Breast epithelium (tissue), 4 donors: ENCODE results near the gene ITGB1BP1. TPM values are rescaled to one million over a fixed set of nuclear protein-coding genes. Genes with fewer than 3 reads are reported as not detected.

Experiments used
- DNase-seq, 2 donors: peaks; one replicate each; pipeline ENCODE4 v3.0.0-alpha.2; 2019; ENCODE audit warnings: low spot score in 2 of 2
- H3K27ac ChIP-seq, 2 donors: fragments of 200-600 bp; sonication (generic) in 1 of 2; one replicate each; pipeline ENCODE4 v1.5.1; 2016 to 2019; ENCODE audit warnings: mild to moderate bottlenecking in 1 of 2
- H3K27me3 ChIP-seq, 2 donors: fragments of 200-600 bp; sonication (generic) in 1 of 2; one replicate each; pipeline versions ENCODE4 v1.5.1 to v1.6.0; 2017 to 2019; ENCODE audit warnings: control low read depth in 1 of 2, mild to moderate bottlenecking in 1 of 2
- H3K36me3 ChIP-seq: fragments of 200-600 bp; one replicate; pipeline ENCODE4 v1.5.1; 2019
- H3K4me1 ChIP-seq, 2 donors: fragments of 200-600 bp; sonication (generic); one replicate each; pipeline ENCODE4 v1.5.1; 2016 to 2019; ENCODE audit warnings: control low read depth in 1 of 2
- H3K4me3 ChIP-seq, 3 donors: fragments of 200-600 bp; sonication (generic); 1 replicate in 2 of 3; 2 replicates in 1 of 3; pipeline ENCODE4 v1.5.1; 2016 to 2019; ENCODE audit warnings: mild to moderate bottlenecking in 3 of 3, moderate library complexity in 2 of 3
- H3K9me3 ChIP-seq, 2 donors: fragments of 200-600 bp; sonication (generic) in 1 of 2; one replicate each; pipeline ENCODE4 v1.5.1; 2016 to 2019; ENCODE audit warnings: control low read depth in 1 of 2
- POLR2A ChIP-seq: fragments of 450-650 bp; IDR thresholded peaks from one replicate; pipeline ENCODE4 v1.6.1; 2016; ENCODE audit warnings: antibody characterized with exemption, mild to moderate bottlenecking, moderate library complexity
- POLR2AphosphoS5 ChIP-seq, 3 donors: sonication (generic); formaldehyde crosslinking; IDR thresholded peaks; one replicate each; pipeline ENCODE4 v1.6.1; 2017; ENCODE audit warnings: antibody characterized with exemption in 3 of 3
- intact Hi-C: fragments of 100-400 bp; cut with DNase I; formaldehyde crosslinking; loops from one replicate; pipeline ENCODE4 v1.15.1; 2023; ENCODE audit warnings: low total_unique reads
- total RNA-seq, 3 donors: library from RNA; depleted of rRNA; stranded (reverse); fragments of >200 nt; gene quantifications; one replicate each; pipeline ENCODE4 v1.1.0, GENCODE V29; 2016
- TF ChIP-seq, protein P1 (sequence below), 3 donors: fragments of 450-650 bp; IDR thresholded peaks; one replicate each; pipeline ENCODE4 v1.5.1; 2016 to 2017; ENCODE audit warnings: antibody characterized with exemption in 3 of 3, mild to moderate bottlenecking in 3 of 3, moderate library complexity in 3 of 3

The ITGB1BP1 gene
- total RNA-seq, 3 donors from 2014 or later: 35.7 to 271 (median 63.3) TPM

DNA sequence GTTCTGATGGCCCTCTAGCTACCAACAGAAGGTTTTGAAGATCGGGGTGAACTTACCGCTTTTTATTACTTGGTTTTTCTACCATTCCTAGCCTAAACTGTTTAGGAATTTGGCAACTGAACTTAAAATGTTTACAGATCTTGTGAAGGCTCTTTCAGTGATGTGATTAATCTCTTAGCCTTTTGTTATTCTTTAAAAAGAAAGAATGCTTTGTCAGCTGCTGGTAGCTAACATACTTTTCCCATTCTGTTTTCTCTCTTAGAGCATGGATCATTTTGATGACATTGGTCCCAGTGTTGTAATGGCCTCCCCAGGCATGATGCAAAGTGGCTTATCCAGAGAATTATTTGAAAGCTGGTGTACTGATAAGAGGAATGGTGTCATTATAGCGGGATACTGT, 18.2 kb upstream of the ITGB1BP1 start:
- no peaks in the 10 kb centered on the region for H3K4me1 ChIP-seq
- TF ChIP-seq POLR2AphosphoS5 (IDR thresholded peaks at IDR 0.05): no peak
- H3K27me3 ChIP-seq: no peaks in the 10 kb centered on the region
- H3K36me3 ChIP-seq: peaks cover 10% of the 10 kb centered on the region
- no peak for DNase-seq
- H3K9me3 ChIP-seq: no peaks in the 10 kb centered on the region
- no peak overlapping the region for H3K27ac ChIP-seq
- H3K4me3 ChIP-seq: no peak overlapping the region
- intact Hi-C loops: no loop called here

DNA sequence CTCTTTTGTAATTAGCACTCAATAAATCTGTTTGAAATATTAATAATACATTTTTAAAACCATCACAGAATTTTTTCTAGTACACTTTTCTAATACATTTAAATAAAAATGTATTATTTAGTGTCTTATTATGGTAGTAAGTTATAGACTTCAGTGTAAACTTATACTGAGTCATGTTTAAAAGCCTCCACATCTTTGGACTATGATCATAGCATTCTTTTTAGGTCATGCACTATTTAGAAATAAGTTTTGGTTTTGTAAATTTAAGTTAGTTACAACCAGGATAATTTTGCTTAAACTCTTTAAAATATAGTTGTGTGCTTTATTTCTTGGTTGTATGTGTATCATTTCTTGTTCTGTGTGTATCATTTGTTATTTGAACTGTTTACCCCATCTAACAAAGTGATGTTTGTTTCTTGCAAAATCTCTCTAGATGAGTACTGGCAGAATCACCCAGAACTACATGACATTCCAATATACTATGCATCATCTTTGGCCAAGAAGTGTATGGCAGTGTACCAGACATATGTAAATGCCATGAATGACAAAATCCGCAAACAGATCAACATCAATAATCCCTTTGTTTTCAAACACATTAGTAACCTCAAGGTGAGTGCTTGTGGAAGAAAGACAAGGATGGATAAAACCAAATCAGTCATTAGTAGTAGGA, 16.9 kb upstream of the ITGB1BP1 start:
- Histone ChIP-seq H3K9me3 (no peaks in the 10 kb centered on the region), H3K27ac (no peak overlapping the region), H3K27me3 (no peaks in the 10 kb centered on the region), H3K4me3 (no peak overlapping the region), H3K4me1 (no peaks in the 10 kb centered on the region), H3K36me3 (peaks cover 10% of the 10 kb centered on the region)
- no peak for TF ChIP-seq POLR2AphosphoS5 (IDR thresholded peaks at IDR 0.05)
- no peak for TF ChIP-seq POLR2A
- TF ChIP-seq, protein P1, sequence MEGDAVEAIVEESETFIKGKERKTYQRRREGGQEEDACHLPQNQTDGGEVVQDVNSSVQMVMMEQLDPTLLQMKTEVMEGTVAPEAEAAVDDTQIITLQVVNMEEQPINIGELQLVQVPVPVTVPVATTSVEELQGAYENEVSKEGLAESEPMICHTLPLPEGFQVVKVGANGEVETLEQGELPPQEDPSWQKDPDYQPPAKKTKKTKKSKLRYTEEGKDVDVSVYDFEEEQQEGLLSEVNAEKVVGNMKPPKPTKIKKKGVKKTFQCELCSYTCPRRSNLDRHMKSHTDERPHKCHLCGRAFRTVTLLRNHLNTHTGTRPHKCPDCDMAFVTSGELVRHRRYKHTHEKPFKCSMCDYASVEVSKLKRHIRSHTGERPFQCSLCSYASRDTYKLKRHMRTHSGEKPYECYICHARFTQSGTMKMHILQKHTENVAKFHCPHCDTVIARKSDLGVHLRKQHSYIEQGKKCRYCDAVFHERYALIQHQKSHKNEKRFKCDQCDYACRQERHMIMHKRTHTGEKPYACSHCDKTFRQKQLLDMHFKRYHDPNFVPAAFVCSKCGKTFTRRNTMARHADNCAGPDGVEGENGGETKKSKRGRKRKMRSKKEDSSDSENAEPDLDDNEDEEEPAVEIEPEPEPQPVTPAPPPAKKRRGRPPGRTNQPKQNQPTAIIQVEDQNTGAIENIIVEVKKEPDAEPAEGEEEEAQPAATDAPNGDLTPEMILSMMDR (IDR thresholded peaks at IDR 0.05): no peak
- intact Hi-C loops: no loop called here
- DNase-seq: no peak

GRCh38 chr2:9439536-9439935, 16.2 kb upstream of the ITGB1BP1 start:
- TF ChIP-seq POLR2A (no peak), POLR2AphosphoS5 (IDR thresholded peaks at IDR 0.05) (no peak)
- TF ChIP-seq, protein P1 (IDR thresholded peaks at IDR 0.05): no peak
- no peak overlapping the region for H3K27ac ChIP-seq
- DNase-seq: no peak
- H3K27me3 ChIP-seq: no peaks in the 10 kb centered on the region
- no peaks in the 10 kb centered on the region for H3K9me3 ChIP-seq
- no peaks in the 10 kb centered on the region for H3K4me1 ChIP-seq
- peaks cover 10% of the 10 kb centered on the region for H3K36me3 ChIP-seq
- intact Hi-C loops: no loop called here
- H3K4me3 ChIP-seq: no peak overlapping the region

DNA sequence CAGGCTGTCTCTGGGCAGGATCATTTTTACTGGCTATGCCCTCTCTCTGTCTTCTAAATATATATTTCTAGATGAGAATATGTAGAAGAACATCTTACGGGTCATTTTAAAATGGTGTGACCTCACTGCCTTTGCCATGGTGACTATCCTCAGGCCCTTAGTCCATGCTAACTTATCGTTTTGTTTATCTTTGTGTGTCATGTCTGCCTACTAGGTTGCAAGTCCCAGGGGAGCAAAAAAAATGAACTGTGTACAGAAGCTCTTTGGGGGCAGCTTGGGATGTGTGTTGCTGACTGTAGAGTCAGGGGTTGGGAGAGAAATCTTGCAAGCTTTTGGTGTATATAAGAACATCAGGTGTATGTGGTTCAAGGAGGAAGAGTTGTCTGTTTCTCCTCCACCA, 11.2 kb upstream of the ITGB1BP1 start:
- H3K27me3 ChIP-seq: no peaks in the 10 kb centered on the region
- no peak overlapping the region for H3K27ac ChIP-seq
- no peaks in the 10 kb centered on the region for H3K36me3 ChIP-seq
- no peak for TF ChIP-seq POLR2AphosphoS5 (IDR thresholded peaks at IDR 0.05)
- TF ChIP-seq, protein P1 (IDR thresholded peaks at IDR 0.05): no peak
- TF ChIP-seq POLR2A: no peak
- DNase-seq: no peak
- intact Hi-C loops: no loop called here
- H3K4me1 ChIP-seq: no peaks in the 10 kb centered on the region
- no peak overlapping the region for H3K4me3 ChIP-seq
- H3K9me3 ChIP-seq: no peaks in the 10 kb centered on the region

DNA sequence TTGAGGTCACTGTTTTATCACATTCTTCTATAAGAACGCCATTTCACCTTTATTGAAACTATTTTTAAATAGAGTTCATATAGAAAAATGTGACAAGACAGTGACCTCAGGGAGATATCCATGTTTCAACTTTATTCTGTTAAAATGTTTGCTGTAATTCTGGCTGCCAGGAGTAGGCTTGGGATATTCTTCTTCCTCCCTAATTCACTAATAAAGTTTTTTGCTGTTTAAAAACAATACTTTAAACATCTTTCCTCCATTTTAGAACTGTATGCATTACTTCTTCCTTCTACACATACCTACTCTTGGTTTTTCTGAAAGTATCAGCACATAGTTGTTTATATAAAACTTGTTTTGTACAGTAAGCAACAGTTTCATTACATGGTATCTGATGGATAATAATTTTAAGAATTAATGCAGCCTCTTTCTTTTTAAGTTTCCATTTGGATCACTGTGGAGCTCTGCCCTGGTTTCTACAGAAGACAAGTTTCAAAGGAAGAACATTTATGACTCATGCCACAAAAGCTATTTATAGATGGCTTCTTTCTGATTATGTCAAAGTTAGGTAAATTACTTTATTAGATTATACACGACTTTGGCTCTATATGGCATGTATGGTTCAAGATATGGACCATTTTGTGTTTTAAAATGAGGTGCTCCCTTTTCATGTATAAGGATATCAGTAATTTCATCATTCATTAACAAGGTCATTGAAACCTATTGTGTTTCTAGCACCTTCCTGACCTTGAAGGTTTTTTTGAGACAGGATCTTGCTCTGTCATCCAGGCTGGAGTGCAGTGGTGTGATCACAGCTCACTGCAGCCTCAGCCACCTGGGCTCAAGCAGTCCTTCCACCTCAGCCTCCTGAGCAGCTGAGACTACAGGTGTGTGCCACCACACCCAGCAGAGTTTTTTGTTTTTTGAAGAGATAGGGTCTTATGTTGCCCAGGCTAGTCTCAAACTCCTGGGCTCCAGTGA, 7.3 kb upstream of the ITGB1BP1 start:
- DNase-seq: no peak
- H3K4me3 ChIP-seq: no peak overlapping the region
- H3K36me3 ChIP-seq: no peaks in the 10 kb centered on the region
- intact Hi-C loops: no loop called here
- TF ChIP-seq, protein P1 (IDR thresholded peaks at IDR 0.05): no peak
- TF ChIP-seq POLR2A (no peak), POLR2AphosphoS5 (IDR thresholded peaks at IDR 0.05) (no peak)
- no peaks in the 10 kb centered on the region for H3K9me3 ChIP-seq
- H3K27me3 ChIP-seq: no peaks in the 10 kb centered on the region
- no peak overlapping the region for H3K27ac ChIP-seq
- no peaks in the 10 kb centered on the region for H3K4me1 ChIP-seq
